DMS53 treated with DMSO at 0.1 percent for 48 hours (cell line): Measurements from ENCODE around the gene ATP8B2.
A peak's percentile ranks its signal among the peaks of the same experiment; 100 is the strongest.
"Not testable (repeated sequence)": the region's sequence is repeated elsewhere in the genome, so short reads cannot be mapped to it uniquely, and the experiment has no call there.

Experiments used
- DNase-seq: peaks from one replicate; lab custom pipeline; 2025; ENCODE audit not compliant: unreplicated experiment; lab: John Stamatoyannopoulos, UW

ATP8B2 gene, protein sequence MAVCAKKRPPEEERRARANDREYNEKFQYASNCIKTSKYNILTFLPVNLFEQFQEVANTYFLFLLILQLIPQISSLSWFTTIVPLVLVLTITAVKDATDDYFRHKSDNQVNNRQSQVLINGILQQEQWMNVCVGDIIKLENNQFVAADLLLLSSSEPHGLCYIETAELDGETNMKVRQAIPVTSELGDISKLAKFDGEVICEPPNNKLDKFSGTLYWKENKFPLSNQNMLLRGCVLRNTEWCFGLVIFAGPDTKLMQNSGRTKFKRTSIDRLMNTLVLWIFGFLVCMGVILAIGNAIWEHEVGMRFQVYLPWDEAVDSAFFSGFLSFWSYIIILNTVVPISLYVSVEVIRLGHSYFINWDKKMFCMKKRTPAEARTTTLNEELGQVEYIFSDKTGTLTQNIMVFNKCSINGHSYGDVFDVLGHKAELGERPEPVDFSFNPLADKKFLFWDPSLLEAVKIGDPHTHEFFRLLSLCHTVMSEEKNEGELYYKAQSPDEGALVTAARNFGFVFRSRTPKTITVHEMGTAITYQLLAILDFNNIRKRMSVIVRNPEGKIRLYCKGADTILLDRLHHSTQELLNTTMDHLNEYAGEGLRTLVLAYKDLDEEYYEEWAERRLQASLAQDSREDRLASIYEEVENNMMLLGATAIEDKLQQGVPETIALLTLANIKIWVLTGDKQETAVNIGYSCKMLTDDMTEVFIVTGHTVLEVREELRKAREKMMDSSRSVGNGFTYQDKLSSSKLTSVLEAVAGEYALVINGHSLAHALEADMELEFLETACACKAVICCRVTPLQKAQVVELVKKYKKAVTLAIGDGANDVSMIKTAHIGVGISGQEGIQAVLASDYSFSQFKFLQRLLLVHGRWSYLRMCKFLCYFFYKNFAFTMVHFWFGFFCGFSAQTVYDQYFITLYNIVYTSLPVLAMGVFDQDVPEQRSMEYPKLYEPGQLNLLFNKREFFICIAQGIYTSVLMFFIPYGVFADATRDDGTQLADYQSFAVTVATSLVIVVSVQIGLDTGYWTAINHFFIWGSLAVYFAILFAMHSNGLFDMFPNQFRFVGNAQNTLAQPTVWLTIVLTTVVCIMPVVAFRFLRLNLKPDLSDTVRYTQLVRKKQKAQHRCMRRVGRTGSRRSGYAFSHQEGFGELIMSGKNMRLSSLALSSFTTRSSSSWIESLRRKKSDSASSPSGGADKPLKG

GRCh38 chr1:154324669-154325582, at the start of gene ATP8B2:
ATP8B2 (plus strand) TSS chr1:154325525; CDS start chr1:154328142, 2,617 bp downstream.
- peak; percentile 69 for DNase-seq

GRCh38 chr1:154276797-154277196, 48.5 kb upstream of the ATP8B2 start:
- no peak for DNase-seq

DNA sequence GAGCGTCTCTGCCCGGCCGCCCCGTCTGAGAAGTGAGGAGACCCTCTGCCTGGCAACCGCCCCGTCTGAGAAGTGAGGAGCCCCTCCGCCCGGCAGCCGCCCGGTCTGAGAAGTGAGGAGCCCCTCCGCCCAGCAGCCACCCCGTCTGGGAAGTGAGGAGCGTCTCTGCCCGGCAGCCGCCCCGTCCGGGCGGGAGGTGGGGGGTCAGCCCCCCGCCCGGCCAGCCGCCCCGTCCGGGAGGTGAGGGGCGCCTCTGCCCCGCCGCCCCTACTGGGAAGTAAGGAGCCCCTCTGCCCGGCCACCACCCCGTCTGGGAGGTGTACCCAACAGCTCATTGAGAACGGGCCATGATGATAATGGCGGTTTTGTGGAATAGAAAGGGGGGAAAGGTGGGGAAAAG, 37.7 kb upstream of the ATP8B2 start:
- not testable (repeated sequence) for DNase-seq

DNA sequence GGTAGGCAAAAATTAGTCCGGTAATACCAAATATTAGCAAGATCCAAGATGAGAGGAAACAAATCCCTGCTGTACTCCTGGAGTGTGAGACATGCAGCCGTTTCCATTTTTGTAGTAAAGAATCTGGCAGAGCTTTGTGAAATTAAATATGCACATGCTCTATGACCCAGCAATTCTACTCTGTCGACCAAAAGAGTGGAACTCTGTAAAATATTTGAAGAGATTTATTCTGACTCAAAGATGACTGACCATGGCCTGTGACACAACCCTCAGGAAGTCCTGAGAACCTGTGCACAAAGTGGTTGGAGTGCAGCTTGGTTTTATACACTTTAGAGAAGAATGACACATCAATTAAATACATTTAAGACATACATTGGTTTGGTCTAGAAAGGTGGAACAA, 36.7 kb upstream of the ATP8B2 start:
- no peak for DNase-seq

DNA sequence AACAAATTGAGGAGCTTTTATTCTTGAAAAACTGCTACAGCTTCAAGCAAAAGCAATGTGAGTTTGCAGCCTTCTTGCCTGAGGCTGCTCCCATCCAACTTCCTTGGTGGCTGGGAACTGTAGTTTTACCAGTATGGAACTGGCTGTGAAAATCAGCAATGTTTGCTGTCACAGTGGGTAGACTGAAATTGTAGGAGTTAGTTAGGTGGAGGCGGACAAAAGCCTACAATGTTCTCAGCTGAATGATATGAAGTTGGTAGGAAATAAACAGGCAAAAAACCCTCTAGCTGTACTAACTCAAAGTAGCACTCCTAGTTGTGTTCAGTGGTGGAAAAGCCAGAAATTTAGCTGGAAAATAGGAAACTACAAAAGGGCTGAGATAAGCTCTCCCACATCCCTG, 34.4 kb upstream of the ATP8B2 start:
- DNase-seq, result no peak

- peak; percentile 3 for DNase-seq
These were observed 29.7 kb upstream of the ATP8B2 start for GRCh38 chr1:154295408-154296235.

DNA sequence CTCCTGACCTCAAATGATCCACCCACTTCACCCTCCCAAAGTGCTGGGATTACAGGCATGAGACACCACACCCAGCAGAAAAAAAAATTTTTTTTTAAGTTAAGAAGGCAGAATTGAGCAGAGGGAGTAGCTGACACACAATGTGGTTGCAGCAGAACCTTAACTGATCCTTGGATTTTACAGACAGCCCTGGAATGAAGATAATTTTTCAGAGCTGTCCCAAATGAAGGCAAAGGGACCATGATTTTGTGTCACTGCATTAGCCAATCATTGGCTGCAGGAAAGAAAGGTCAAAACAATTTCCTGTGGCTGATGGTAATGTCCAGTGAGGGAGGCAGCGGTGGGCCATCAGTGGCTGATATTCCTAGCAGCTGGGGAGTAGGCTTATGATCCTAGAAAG, 23.7 kb upstream of the ATP8B2 start:
- DNase-seq, result no peak

- DNase-seq, result no peak
These were observed 20.5 kb upstream of the ATP8B2 start for GRCh38 chr1:154304664-154305337.

DNA sequence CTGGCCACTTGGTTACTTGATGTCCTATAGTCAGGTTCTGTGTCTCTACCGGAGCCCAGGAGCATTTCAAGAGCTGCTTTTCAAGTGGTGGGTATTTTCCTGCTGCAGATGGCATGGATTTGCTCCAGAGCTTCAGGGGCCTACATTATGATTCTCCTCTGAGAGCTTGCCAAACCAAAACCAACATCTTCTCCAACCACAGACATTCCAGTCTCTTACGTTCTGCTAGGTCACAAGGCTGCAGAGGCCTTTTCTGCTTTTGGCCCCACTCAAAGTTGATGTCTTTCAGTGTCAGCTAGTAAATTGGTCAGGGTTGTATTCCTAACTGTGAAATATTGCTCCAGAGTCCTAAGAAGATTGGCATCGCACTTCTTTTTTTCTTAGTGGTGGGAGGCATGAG, 19.2 kb upstream of the ATP8B2 start:
- no peak for DNase-seq

DNA sequence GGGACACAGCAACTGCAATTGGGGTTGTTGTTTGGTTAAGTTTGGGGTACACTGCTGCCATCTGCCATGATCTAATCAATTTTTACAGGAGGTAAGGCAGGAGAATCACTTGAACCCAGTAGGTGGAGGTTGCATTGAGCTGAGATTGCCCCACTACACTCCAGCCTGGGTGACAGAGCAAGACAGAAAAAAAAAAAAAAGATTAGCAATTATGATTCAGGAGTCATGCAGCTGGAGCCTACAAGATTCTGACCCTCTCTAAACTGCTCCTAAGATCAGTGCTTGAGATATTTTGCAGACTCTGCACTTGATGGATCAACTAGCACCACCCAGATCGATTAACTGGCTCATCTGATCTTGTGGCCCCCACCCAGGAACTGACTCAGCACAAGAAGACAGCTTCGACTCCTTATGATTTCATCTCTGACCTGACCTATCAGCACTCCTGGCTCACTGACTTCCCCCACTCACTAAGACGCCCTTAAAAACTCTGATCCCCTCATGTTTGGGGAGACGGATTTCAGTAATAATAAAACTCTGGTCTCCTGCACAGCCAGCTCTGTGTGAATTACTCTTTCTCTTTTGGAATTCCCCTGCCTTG, 17.6 kb upstream of the ATP8B2 start:
- not testable (repeated sequence) for DNase-seq

- DNase-seq, result not testable (repeated sequence)
These were observed 16.2 kb upstream of the ATP8B2 start for GRCh38 chr1:154309136-154309535.

DNA sequence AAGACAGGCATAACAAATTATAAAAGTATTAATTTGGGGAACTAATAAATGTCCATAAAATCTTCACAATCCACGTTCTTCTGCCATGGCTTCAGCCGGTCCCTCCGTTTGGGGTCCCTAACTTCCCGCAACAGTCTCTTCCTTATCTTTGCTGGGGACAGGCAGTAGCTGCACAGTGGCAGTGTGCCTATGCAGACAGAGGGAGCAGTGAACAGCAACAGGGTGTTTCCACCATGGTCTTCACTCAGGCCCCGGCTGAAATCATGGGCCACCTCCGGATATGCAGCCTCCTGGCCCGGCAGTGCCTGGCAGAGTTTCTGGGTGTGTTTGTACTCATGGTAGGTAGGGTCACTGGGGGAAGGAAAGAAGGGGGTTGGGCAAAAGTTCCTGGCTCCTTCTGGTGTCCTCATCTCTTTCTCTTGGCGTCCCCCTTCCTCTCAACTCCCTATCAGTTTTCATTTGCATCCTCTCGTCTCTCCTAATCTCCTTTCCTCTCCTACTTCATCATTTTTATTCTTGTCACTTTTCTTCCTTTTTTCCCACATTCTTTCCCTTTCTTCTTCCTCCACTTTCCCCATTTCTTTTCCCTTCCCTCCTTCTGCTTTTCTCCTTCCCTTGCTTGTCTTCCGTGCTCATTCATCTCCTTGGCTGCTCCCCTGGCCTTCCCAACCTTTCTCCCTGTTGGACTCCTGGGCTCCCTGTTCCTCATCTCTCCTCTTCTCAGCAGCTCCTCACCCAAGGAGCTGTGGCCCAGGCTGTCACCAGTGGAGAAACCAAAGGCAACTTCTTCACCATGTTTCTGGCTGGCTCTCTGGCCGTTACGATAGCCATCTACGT, 12.9 kb upstream of the ATP8B2 start:
- not testable (repeated sequence) for DNase-seq

GRCh38 chr1:154313066-154313356, 12.3 kb upstream of the ATP8B2 start:
- no peak for DNase-seq

DNA sequence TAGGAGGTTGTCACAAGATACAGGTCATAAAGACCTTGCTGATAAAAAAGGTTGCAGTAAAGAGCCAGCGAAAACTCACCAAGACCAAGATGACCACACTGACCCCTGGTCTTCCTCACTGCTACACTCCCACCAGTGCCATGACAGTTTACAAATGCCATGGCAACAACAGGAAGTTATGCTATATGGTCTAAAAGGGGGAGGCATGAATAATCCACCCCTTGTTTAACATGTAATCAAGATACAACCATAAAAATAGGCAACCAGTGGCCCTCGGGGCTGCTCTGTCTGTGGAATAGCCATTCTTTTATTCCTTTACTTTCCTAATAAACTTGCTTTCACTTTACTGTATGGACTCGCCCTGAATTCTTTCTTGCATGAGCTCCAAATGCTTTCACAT, 11.1 kb upstream of the ATP8B2 start:
- not testable (repeated sequence) for DNase-seq

- DNase-seq, result no peak
These were observed 8.6 kb upstream of the ATP8B2 start for GRCh38 chr1:154316704-154317103.

DNA sequence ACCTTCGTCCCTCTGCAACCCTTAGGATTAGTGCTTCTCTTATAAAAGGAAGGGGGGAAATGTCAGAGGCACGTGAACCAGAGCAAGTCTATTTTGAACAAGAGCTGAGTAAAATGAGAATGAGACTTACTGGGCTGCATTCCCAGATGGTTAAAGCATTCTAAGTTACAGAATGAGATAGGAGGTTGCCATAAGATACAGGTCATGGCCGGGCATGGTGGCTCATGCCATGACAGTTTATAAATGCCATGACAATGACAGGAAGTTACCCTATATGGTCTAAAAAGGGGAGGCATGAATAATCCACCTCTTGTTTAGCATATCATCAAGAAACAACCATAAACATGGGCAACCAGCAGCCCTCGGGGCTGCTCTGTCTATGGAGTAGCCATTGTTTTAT, 6.9 kb upstream of the ATP8B2 start:
- DNase-seq, result no peak

DNA sequence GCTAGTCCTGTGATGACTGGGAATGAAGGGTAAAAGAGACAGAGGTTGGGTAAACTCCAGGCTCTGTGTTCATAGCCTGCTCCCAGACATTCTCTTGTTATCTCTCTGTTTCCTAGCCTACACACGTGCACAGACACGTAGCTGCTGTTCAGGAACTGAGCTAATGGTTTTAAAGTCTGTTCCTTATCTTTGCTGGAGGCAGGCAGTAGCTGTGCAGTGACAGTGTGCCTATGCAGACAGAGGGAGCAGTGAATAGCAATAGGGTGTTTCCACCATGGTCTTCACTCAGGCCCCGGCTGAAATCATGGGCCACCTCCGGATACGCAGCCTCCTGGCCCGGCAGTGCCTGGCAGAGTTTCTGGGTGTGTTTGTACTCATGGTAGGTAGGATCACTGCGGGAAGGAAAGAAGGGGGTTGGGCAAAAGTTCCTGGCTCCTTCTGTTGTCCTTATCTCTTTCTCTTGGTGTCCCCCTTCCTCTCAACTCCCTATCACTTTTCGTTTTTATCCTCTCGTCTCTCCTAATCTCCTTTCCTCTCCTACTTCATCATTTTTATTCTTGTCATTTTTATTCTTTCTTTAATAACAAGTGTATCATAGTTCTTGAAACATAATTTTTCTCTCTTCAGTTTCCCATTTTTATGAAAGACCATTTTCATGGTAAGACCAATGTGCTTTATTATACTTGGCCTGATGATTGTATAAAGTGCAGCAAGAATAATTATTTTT, 4.3 kb upstream of the ATP8B2 start, which contains the start of gene AQP10:
AQP10 (plus strand) TSS at position 212 of the 727 bp plus-strand sequence; CDS start at position 275, 63 bp downstream.
- no peak for DNase-seq
